K562 (cell line): ENCODE data around the gene CD96. TPM values are rescaled to one million over a fixed set of nuclear protein-coding genes. Genes with fewer than 3 reads are reported as not detected.

Experiments used
- ATAC-seq: fragments of 200-7000 bp; cut with Tn5 transposase; 3 replicates; pipeline ENCODE4 v1.9.1; 2020; ENCODE audit warnings: moderate library complexity
- BruUV-seq: library from RNA; stranded (reverse); fragments of 400-500 nt; replicated peaks from 2 replicates; lab custom pipeline; 2021; lab: Mats Ljungman, UMichigan
- CTCF ChIA-PET: fragments of 300-600 bp; formaldehyde crosslinking; extraction: SDS; loops from one replicate; lab custom pipeline; 2021; ENCODE audit warnings: low intra/inter-chr PET ratio; lab: Yijun Ruan, JAX
- POLR2A ChIA-PET: fragments of 300-600, 350-650 bp; sonication (Branson Sonifier 250); formaldehyde crosslinking; extraction: SDS; loops from one replicate; lab custom pipeline; 2021; ENCODE audit warnings: antibody characterized with exemption, inconsistent platforms; lab: Yijun Ruan, JAX
- DNase-seq, 4 experiments: peaks; one replicate each; pipeline versions ENCODE4 v3.0.0 to v3.0.0-alpha.2; 2011 to 2018; ENCODE audit warnings: low spot score in 3 of 4, mixed read lengths in 3 of 4; ENCODE audit errors: extremely low read depth in 1 of 4
- FAIRE-seq: peaks from 2 replicates; lab custom pipeline; 2011; peaks lifted over from hg19 to GRCh38; lab: Jason Lieb, UNC
- H2AFZ ChIP-seq: 2 replicates; pipeline ENCODE4 v1.6.0; 2011; ENCODE audit warnings: low read depth, low read length, control low read depth, inconsistent platforms
- H3K27ac ChIP-seq: fragments of 200-600 bp; 3 replicates; pipeline ENCODE4 v1.8.0; 2011; ENCODE audit warnings: low read depth, mild to moderate bottlenecking, control low read depth, inconsistent platforms, low read length, moderate library complexity, mixed read lengths; ENCODE audit errors: extremely low read depth
- H3K27me3 ChIP-seq, 2 experiments: fragments of 300-600 bp in 1 of 2; 2 replicates in 1 of 2; 3 replicates in 1 of 2; pipeline versions ENCODE4 v1.6.0 to v1.8.0; 2011; ENCODE audit warnings: inconsistent platforms in 2 of 2, low read length in 2 of 2, mild to moderate bottlenecking in 1 of 2, mixed read lengths in 1 of 2, moderate library complexity in 1 of 2; ENCODE audit not compliant: control insufficient read depth in 2 of 2, insufficient read depth in 2 of 2
- H3K36me3 ChIP-seq: fragments of 300-600 bp; 3 replicates; pipeline ENCODE4 v1.8.0; 2011; ENCODE audit warnings: mild to moderate bottlenecking, low read length, inconsistent platforms; ENCODE audit not compliant: control insufficient read depth, insufficient read depth
- H3K4me1 ChIP-seq, 2 experiments: fragments of 200-600 bp in 1 of 2; replicated peaks in 1 of 2; 2 replicates in 1 of 2; 3 replicates in 1 of 2; pipeline versions ENCODE4 v1.5.1 to v1.8.0; 2011; ENCODE audit warnings: inconsistent platforms in 2 of 2, low read length in 2 of 2, mild to moderate bottlenecking in 1 of 2, mixed read lengths in 1 of 2, moderate library complexity in 1 of 2; ENCODE audit not compliant: control insufficient read depth in 2 of 2, insufficient read depth in 2 of 2
- H3K4me2 ChIP-seq: 2 replicates; pipeline ENCODE4 v1.6.1; 2011; ENCODE audit warnings: low read length, control low read depth, inconsistent platforms, mixed read lengths; ENCODE audit not compliant: insufficient read depth
- H3K4me3 ChIP-seq: fragments of 200-600 bp; sonication (generic), shearing (Covaris generic); 2 replicates; pipeline ENCODE4 v1.5.1; 2016; ENCODE audit warnings: control low read depth, inconsistent platforms
- H3K79me2 ChIP-seq: fragments of 200-600 bp; 3 replicates; pipeline ENCODE4 v1.8.0; 2011; ENCODE audit warnings: low read length, inconsistent platforms; ENCODE audit not compliant: control insufficient read depth, insufficient read depth
- H3K9ac ChIP-seq, 2 experiments: 2 replicates each; pipeline versions ENCODE4 v1.6.0 to v1.6.1; 2011; ENCODE audit warnings: low read depth in 2 of 2, low read length in 2 of 2, control low read depth in 1 of 2, inconsistent platforms in 1 of 2, mild to moderate bottlenecking in 1 of 2, mixed read lengths in 1 of 2; ENCODE audit not compliant: insufficient read depth in 1 of 2
- H3K9me1 ChIP-seq: one replicate; pipeline ENCODE4 v1.6.0; 2011; ENCODE audit warnings: inconsistent platforms, mild to moderate bottlenecking, low read length, moderate library complexity; ENCODE audit not compliant: control insufficient read depth, insufficient read depth
- H3K9me3 ChIP-seq: replicated peaks from 2 replicates; pipeline ENCODE4 v1.5.1; 2011; ENCODE audit warnings: low read depth, low read length, inconsistent platforms; ENCODE audit not compliant: control insufficient read depth, insufficient read depth
- H4K20me1 ChIP-seq: replicated peaks from 2 replicates; pipeline ENCODE4 v1.6.1; 2011; ENCODE audit warnings: low read length, inconsistent platforms, mixed read lengths; ENCODE audit not compliant: control insufficient read depth, insufficient read depth
- BCL6 ChIP-seq: fragments of 250-450 bp; sonication (Bioruptor Pico); IDR thresholded peaks from 2 replicates; pipeline ENCODE4 v1.4.0; 2020
- FOSL1 ChIP-seq: fragments of 200-800 bp; sonication (Bioruptor generic); conservative IDR thresholded peaks from 2 replicates; pipeline ENCODE4 v1.6.1; 2016; ENCODE audit warnings: missing genetic modification characterization, missing compliant biosample characterization
- GTF2E2 ChIP-seq: fragments of 200-800 bp; sonication (Bioruptor generic); IDR thresholded peaks from 2 replicates; pipeline ENCODE4 v1.6.1; 2016; ENCODE audit warnings: missing genetic modification characterization, missing compliant biosample characterization
- HNRNPUL1 ChIP-seq: fragments of 200-400 bp; formaldehyde crosslinking; IDR thresholded peaks from 2 replicates; pipeline ENCODE4 v1.6.1; 2017; ENCODE audit warnings: low read length
- JUND ChIP-seq, 2 experiments: IDR thresholded peaks; 2 replicates in 1 of 2; 3 replicates in 1 of 2; pipeline ENCODE4 v1.6.1; 2011; ENCODE audit warnings: borderline replicate concordance in 2 of 2, low read depth in 2 of 2, low read length in 2 of 2, improper control_type of control experiment in 1 of 2, missing biosample characterization in 1 of 2, missing genetic modification characterization in 1 of 2, missing genetic modification reagents in 1 of 2
- MIER1 ChIP-seq: fragments of 450-650 bp; IDR thresholded peaks from 2 replicates; pipeline ENCODE4 v1.6.1; 2016; ENCODE audit warnings: antibody characterized with exemption, mild to moderate bottlenecking, low read depth
- NR3C1 ChIP-seq: sonication (generic); formaldehyde crosslinking; IDR thresholded peaks from 2 replicates; pipeline ENCODE4 v1.8.1; 2022; ENCODE audit warnings: missing genetic modification reagents
- RUNX1 ChIP-seq: sonication (generic); IDR thresholded peaks from 2 replicates; pipeline ENCODE4 v1.6.1; 2016; ENCODE audit warnings: antibody characterized with exemption, low read depth
- SAFB2 ChIP-seq: fragments of 200-400 bp; formaldehyde crosslinking; IDR thresholded peaks from 2 replicates; pipeline ENCODE4 v1.6.1; 2018; ENCODE audit warnings: borderline replicate concordance, low read length, low read depth, moderate library complexity; ENCODE audit not compliant: severe bottlenecking
- TEAD1 ChIP-seq, 2 experiments: fragments of 450-650 bp in 1 of 2; sonication (generic) in 1 of 2; formaldehyde crosslinking; IDR thresholded peaks; 2 replicates each; pipeline versions ENCODE4 v1.4.0 to v1.8.0; 2020 to 2022; ENCODE audit warnings: mild to moderate bottlenecking in 2 of 2, missing genetic modification reagents in 1 of 2
- ZKSCAN1 ChIP-seq: fragments of 150-350 bp; IDR thresholded peaks from 2 replicates; pipeline ENCODE4 v1.6.1; 2016; ENCODE audit warnings: low read depth, low read length
- ZNF41 ChIP-seq: fragments of 250-450 bp; sonication (Bioruptor Pico); conservative IDR thresholded peaks from 2 replicates; pipeline ENCODE4 v1.4.0; 2020; ENCODE audit warnings: mild to moderate bottlenecking
- WGBS: fragments of 100-300 bp; shearing (Covaris generic); methylation state at CpG from one replicate; pipeline ENCODE4 v1.1.6; 2016; ENCODE audit warnings: low coverage, mixed read lengths; ENCODE audit not compliant: insufficient coverage; ENCODE audit errors: missing lambda C conversion rate; 5-methylcytosine and 5-hydroxymethylcytosine counted together
- in situ Hi-C: fragments of 300-500 bp; cut with MboI; formaldehyde crosslinking; loops from 4 replicates; pipeline ENCODE4 v1.15.0; 2018; ENCODE audit warnings: inconsistent platforms, mixed read lengths
- intact Hi-C: fragments of 100-400 bp; cut with micrococcal nuclease; formaldehyde crosslinking; loops from 2 replicates; pipeline ENCODE4 v1.14.2; 2022
- polyA plus RNA-seq, 8 experiments: library from polyadenylated mRNA; depleted of rRNA in 4 of 8; stranded (reverse) in 5 of 8; unstranded in 3 of 8; fragments of >200 nt; fragmentation: Nextera tagmentation in 2 of 8; fragmentation: Illumina TruSeq in 1 of 8; extraction: Ambion mirVana in 2 of 8; extraction: Trizol in 1 of 8; gene quantifications; 2 replicates each; pipeline versions ENCODE4 v1.2.1 to v1.2.3, GENCODE V29; 2011 to 2014; ENCODE audit warnings: inconsistent platforms in 1 of 8, missing spikeins in 1 of 8
- total RNA-seq, 7 experiments: library from RNA; depleted of rRNA in 6 of 7; stranded (reverse); fragments of >200 nt in 6 of 7; fragmentation: Illumina TruSeq in 2 of 7; extraction: Trizol in 2 of 7; gene quantifications; 2 replicates each; pipeline versions ENCODE4 v1.2.1 to v1.2.3, GENCODE V29; 2011 to 2021; ENCODE audit warnings: low replicate concordance in 1 of 7
- TF ChIP-seq, protein P1 (sequence below): fragments of 450-650 bp; formaldehyde crosslinking; IDR thresholded peaks from 2 replicates; pipeline ENCODE4 v1.4.0; 2020; ENCODE audit warnings: mild to moderate bottlenecking, moderate library complexity
- TF ChIP-seq, protein P2 (sequence below): fragments of 450-650 bp; IDR thresholded peaks from 2 replicates; pipeline ENCODE4 v1.6.1; 2016

Gene CD96
- total and polyA plus RNA-seq, 9 of the 15 experiments (the other 6 are each of a cell fraction or from before 2014, with no cell fraction given) = 0.32 to 5.7 (median 1.2) TPM

DNA sequence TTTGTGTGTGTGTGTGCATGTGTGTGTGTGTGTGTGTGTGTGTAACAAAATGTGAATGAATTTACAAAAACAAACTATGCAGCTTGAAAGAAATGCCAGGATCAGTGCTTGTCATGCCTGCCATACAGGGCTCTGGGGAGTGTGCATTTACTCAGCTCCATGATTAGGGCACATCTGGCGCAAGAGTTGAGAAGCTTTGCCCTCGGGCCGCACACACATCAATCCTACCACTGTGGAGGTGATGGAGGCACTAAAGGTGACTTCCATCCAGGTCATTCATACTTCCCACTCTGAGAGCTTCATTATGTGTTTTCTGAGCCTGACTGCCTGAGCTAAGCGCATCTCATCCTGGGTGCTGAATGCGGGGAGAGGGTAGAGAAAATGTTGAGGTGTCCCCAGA, 125.2 kb downstream of the CD96 start:
- TF ChIP-seq ZKSCAN1 (no peak), SAFB2 (no peak), HNRNPUL1 (no peak), MIER1 (no peak), RUNX1 (no peak), JUND (IDR thresholded peaks at IDR 0.05; ENCODE audit: borderline replicate concordance, low read depth, low read length) (no peak), JUND (tag; IDR thresholded peaks at IDR 0.05; ENCODE audit: borderline replicate concordance, low read depth, low read length) (no peak), GTF2E2 (no peak), BCL6 (CRISPR knock-in tag) (no peak), TEAD1 (CRISPR knock-in tag; IDR thresholded peaks at IDR 0.05) (no peak), FOSL1 (tag) (no peak), ZNF41 (CRISPR knock-in tag) (no peak), NR3C1 (CRISPR knock-in tag) (no peak)
- TF ChIP-seq, protein P1, sequence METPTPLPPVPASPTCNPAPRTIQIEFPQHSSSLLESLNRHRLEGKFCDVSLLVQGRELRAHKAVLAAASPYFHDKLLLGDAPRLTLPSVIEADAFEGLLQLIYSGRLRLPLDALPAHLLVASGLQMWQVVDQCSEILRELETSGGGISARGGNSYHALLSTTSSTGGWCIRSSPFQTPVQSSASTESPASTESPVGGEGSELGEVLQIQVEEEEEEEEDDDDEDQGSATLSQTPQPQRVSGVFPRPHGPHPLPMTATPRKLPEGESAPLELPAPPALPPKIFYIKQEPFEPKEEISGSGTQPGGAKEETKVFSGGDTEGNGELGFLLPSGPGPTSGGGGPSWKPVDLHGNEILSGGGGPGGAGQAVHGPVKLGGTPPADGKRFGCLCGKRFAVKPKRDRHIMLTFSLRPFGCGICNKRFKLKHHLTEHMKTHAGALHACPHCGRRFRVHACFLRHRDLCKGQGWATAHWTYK = no peak
- TF ChIP-seq, protein P2, sequence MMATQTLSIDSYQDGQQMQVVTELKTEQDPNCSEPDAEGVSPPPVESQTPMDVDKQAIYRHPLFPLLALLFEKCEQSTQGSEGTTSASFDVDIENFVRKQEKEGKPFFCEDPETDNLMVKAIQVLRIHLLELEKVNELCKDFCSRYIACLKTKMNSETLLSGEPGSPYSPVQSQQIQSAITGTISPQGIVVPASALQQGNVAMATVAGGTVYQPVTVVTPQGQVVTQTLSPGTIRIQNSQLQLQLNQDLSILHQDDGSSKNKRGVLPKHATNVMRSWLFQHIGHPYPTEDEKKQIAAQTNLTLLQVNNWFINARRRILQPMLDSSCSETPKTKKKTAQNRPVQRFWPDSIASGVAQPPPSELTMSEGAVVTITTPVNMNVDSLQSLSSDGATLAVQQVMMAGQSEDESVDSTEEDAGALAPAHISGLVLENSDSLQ = no peak
- TF ChIP-seq, all 486 proteins: peak for 0
- H3K27me3 ChIP-seq = no peaks in the 10 kb centered on the region
- intact Hi-C loops (no loop called here), in situ Hi-C loops (no loop called here)
- ChIA-PET CTCF (no interaction called here), POLR2A (no interaction called here)
- ATAC-seq (no peak), FAIRE-seq (no peak), DNase-seq (no peak)
- 15% methylated on average over 4 of the region's 5 CpGs for WGBS
- no peaks in the 10 kb centered on the region for H4K20me1 ChIP-seq
- no peaks in the 10 kb centered on the region for H3K79me2 ChIP-seq
- H3K4me3 ChIP-seq = no peak overlapping the region
- H3K9me1 ChIP-seq = no peaks in the 10 kb centered on the region
- H3K4me2 ChIP-seq = no peak overlapping the region
- no TSS peak for BruUV-seq
- H3K4me1 ChIP-seq = no peaks in the 10 kb centered on the region
- no peak overlapping the region for H3K9ac ChIP-seq
- H3K9me3 ChIP-seq = no peaks in the 10 kb centered on the region
- H3K36me3 ChIP-seq = no peaks in the 10 kb centered on the region
- no peak overlapping the region for H2AFZ ChIP-seq
- no peak overlapping the region for H3K27ac ChIP-seq
